ENCODE measurements around the gene NR1D1.

- TF ChIP-seq ZC3H10 (CRISPR knock-in tag; IDR thresholded peaks at IDR 0.05) (no peak), ESRRG (CRISPR knock-in tag; IDR thresholded peaks at IDR 0.05) (no peak), GLIS3 (CRISPR knock-in tag; IDR thresholded peaks at IDR 0.05) (no peak), ARNTL (CRISPR knock-in tag; IDR thresholded peaks at IDR 0.05; ENCODE audit: borderline replicate concordance, low read depth) (no peak), PATZ1 (CRISPR knock-in tag; IDR thresholded peaks at IDR 0.05; ENCODE audit: borderline replicate concordance) (no peak), ZFP3 (CRISPR knock-in tag; IDR thresholded peaks at IDR 0.05) (no peak), RARB (CRISPR knock-in tag; IDR thresholded peaks at IDR 0.05) (no peak), CREB5 (CRISPR knock-in tag; IDR thresholded peaks at IDR 0.05; ENCODE audit: low read depth) (no peak), CSRNP3 (CRISPR knock-in tag; IDR thresholded peaks at IDR 0.05) (no peak)
These were observed 36.4 kb downstream of the NR1D1 start for GRCh38 chr17:40063901-40064531.
